Measurements from ENCODE around the gene RABGGTA. TPM values are rescaled to one million over a fixed set of nuclear protein-coding genes. Genes with fewer than 3 reads are reported as not detected.
A peak's percentile ranks its signal among the peaks of the same experiment; 100 is the strongest.

Gene RABGGTA
- total and polyA plus RNA-seq, 9 donors: 7.9 to 48.3 (median 23.1) TPM

GRCh38 chr14:24315807-24316596 is 44.6 kb upstream of the RABGGTA start:
- Histone ChIP-seq H3K4me1 (ENCODE audit: insufficient read depth) (peaks cover 10% of the 10 kb centered on the region), H3K4me3 (no peak overlapping the region), H3K27me3 (no peaks in the 10 kb centered on the region), H3K9me3 (no peaks in the 10 kb centered on the region), H3K36me3 (no peaks in the 10 kb centered on the region), H3K27ac (no peak overlapping the region)
- peak; percentile 55 to 75 (median 62) for DNase-seq
- intact Hi-C loops (cut with DNase I): no loop called here
- TF ChIP-seq POLR2A (IDR thresholded peaks at IDR 0.05): no peak
- peak in 2 of 3 donors; percentile 14 to 32 for TF ChIP-seq CTCF (IDR thresholded peaks at IDR 0.05)
- WGBS, 3 donors: 30 to 59% (median 53%) methylated on average over 50 to 70 of the region's 70 CpGs

- Histone ChIP-seq H3K9me3 (no peaks in the 10 kb centered on the region), H3K4me1 (ENCODE audit: insufficient read depth) (peaks cover 12% of the 10 kb centered on the region), H3K4me3 (no peak overlapping the region), H3K36me3 (no peaks in the 10 kb centered on the region), H3K27ac (no peak overlapping the region), H3K27me3 (no peaks in the 10 kb centered on the region)
- DNase-seq: no peak
- no peak for TF ChIP-seq POLR2A (IDR thresholded peaks at IDR 0.05)
- no peak for TF ChIP-seq EP300 (IDR thresholded peaks at IDR 0.05)
- TF ChIP-seq CTCF (IDR thresholded peaks at IDR 0.05): no peak
- 80 to 87% (median 84%) methylated on average over 10 of the region's 10 CpGs for WGBS, 3 donors
- intact Hi-C loops (cut with DNase I): no loop called here
These were observed 43.9 kb upstream of the RABGGTA start for GRCh38 chr14:24315243-24315806.

- 73 to 81% (median 78%) methylated on average over 5 of the region's 5 CpGs for WGBS, 3 donors
- Histone ChIP-seq H3K36me3 (no peaks in the 10 kb centered on the region), H3K4me3 (no peak overlapping the region), H3K27ac (no peak overlapping the region), H3K9me3 (no peaks in the 10 kb centered on the region), H3K4me1 (ENCODE audit: insufficient read depth) (peaks cover 17% of the 10 kb centered on the region), H3K27me3 (no peaks in the 10 kb centered on the region)
- DNase-seq: no peak
- intact Hi-C loops (cut with DNase I): loop anchor here in 1 of 4 donors (5.0 kb wide), 1 partner anchor 72 kb away; the partner anchor contains the start of gene TINF2
- no peak for TF ChIP-seq CTCF (IDR thresholded peaks at IDR 0.05)
- no peak for TF ChIP-seq POLR2A (IDR thresholded peaks at IDR 0.05)
These were observed 43.2 kb upstream of the RABGGTA start for GRCh38 chr14:24314377-24315193.

DNA sequence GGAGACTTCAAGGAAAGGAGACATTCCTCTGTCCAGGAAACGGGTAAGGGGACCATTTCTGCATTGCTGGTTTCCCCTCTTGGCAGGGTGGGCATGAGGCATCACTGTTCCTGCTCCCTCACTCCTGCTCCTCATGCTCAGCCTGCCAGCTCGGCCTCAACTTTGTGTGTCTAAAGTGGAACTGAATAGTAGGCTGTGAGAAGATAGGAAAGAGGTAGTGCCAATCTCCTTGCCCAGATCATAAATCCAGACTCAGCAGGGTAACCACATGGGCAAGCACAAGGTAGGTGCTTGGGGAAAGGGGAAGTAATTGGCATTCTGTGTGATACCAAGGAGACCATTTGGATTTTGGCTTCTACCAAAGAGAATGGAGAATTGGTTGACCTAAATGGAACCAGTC is 42.5 kb upstream of the RABGGTA start:
- Histone ChIP-seq H3K36me3 (no peaks in the 10 kb centered on the region), H3K27ac (no peak overlapping the region), H3K27me3 (no peaks in the 10 kb centered on the region), H3K4me3 (no peak overlapping the region), H3K9me3 (no peaks in the 10 kb centered on the region), H3K4me1 (ENCODE audit: insufficient read depth) (peaks cover 18% of the 10 kb centered on the region)
- no peak for DNase-seq
- TF ChIP-seq CTCF (IDR thresholded peaks at IDR 0.05) (no peak), POLR2A (IDR thresholded peaks at IDR 0.05) (no peak), EP300 (IDR thresholded peaks at IDR 0.05) (no peak)
- WGBS, 3 donors: 86 to 88% (median 86%) methylated on average over 2 of the region's 2 CpGs
- intact Hi-C loops (cut with DNase I): loop anchor here in 1 of 4 donors (5.0 kb wide), 1 partner anchor 72 kb away; the partner anchor contains the start of gene TINF2

All from ovary (tissue), 9 donors.